GM04504 (cell line): Measurements from ENCODE around the gene PHF21A.

ENCODE experiments used
- DNase-seq: peaks from one replicate; pipeline ENCODE4 v3.0.0-alpha.2; 2012; ENCODE audit warnings: low read depth

Gene PHF21A

DNA sequence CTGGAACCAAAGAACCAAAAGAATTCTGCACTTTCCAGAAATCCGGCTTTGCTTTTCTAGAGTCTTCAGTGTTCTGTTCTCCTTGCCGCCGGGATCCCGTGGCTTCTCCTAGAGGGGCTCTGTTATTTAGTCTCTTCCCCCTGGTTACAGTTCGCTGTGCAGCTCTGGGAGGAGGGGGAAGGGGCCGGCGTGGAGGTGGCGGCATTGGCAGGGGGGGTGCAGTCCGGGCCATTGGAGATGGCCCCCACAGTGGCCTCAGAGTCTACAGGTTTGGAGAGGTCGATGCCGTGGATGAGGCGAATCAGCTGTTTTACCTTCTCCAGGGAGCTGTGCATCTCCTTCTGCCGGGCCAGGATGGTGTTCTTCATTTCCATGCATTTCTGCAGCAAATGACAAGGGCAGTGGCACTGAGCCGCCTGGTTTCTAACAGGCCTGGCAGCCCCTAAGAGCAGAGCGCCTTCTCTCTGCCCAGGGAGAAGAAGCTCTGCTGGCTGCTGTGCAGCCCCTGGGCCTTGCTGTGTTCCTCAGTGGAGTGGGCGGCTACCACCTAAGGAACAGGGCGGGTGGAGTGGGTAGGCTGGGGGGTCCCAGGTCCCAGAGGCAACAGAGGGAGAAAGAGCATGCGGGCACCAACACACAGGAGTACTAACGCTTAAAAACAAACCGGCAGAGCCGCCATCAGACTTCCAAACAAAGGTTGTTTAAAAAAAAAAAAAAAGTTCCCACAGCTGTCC, 187.2 kb downstream of the PHF21A start:
- DNase-seq: no peak

DNA sequence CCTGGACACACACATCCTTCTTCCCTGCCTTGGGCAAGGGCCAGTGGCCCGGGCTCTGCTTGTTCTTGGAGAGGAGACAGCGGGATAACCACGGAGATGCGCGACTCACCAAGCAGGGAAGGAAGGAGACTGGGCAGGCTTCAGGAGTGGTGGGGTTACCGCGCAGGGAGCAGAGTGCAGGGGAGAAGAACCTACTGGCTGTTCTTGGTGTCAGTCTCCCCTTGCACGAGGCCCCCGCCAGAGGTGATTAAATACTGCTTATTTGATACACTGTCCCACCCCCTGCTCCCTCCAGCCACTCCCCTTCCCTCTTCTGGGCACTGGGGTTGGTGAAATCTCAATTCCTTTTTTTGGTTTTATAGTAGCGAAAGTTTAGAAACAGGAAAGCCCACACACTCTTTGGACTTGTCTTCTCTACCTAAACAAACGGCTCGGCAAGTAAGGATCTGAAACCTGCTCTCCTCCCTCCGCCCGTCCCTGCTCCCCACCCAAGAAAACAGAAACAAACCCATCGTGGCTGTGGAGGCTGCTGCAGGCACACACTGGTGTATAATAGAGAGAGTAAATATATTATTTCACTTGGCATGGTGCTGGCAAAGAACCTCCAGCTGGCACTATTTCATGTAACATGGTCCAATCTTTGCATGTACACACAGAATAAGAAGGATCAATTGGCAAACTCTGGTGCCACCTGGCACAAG, 188.0 kb downstream of the PHF21A start:
- DNase-seq: no peak

DNA sequence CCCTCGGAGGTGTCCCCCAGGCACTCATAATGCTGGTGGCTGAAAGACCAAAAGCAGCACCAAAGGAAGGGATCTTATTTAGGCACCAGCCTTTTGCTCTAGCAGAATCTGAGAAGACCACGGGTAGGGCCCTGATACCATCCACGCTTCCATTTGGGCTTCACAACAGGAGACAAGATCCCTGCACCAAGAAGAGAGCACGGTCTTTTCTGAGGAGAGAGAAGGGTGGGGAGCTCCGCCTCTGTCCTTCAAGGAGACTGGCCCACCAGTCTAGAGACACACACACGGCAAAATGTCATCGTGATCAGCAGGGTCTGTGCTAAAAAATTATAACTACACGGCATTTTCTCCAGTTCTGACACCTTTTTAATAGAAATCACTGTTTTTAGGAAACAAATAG, 189.0 kb downstream of the PHF21A start:
- no peak for DNase-seq

DNA sequence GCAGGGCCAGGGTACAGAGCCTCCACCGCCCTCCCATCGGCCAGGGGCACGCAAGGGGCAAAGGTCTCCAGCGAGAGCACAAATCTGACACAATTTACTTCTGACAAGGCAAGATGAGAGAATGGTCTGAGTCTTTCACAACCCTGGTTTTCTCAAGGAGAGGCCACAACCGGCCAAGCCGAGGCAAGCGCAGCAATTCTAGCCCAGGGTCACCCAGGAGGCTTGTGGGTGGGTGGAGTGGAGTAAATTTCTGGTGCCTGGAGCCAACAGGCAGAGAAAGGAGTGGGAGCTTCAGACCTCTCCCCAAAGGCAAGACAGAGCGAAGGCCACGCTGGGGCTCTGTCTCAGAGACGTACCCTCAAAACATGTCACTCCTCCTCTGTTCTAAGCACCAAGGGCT, 189.5 kb downstream of the PHF21A start:
- DNase-seq: no peak

DNA sequence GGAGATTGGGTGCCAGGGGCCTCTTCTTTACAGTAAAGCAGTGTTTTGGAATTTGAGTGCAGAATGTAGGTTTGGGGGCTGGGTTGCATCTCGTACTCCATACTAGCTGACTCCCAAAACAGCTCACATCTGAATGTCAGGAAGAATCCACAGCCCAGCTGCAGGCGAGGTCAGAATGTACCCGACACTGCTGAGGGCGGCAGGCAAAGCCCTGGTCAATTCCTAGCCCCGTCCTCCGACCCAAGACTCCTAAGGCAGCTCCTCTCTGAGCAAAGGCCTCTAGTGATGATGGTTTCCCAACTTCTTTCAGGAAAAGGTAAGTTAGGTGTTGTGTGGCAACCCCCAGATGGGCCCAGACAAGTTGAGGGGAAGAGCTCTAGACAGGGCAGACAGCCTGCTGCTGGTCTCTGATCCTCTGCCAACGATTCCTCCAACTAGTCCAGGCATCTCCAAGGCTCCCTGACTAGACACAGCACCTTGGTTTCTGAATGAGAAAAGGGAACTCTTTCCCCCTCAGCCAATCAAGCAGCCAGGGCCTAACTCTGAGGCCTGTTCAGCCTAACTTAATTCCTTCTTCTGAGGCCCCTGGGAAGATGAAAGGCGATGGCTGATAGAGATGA, 190.2 kb downstream of the PHF21A start:
- no peak for DNase-seq

DNA sequence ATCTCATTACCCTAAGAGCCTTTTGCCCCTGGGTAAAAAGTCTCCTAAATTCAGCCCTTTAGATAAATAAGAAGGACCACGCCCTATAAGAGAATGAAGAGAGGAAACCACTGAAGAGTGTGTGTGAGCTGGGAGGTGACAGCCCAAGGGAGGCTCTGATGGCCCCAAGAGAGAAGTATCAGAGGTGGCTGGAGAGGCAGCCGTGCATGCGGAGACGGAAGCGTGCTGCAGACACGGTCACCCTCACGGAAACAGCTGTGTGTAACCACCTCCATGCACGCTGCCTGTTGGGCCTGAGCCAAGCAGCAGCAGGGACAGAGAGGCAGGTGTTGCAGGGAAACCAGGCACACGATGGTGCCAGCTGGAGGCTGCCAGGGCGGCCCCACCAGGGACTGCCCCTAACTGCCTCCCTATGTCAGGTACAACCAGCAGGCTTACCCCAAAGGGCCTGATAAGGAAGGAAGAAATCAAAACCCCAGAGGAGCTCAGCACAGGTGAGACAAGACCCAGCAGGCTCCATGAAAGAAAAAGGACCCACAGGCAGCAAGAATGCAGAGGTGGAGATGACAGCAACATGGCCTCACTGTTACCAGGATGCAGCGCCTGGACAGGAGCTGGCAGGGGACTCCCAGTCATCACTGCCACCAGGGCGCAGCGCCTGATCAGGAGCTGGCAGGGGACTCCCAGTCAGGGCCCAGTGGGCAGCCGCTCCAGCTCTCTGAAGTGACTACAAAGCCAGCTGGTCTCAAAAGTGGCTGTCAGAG, 191.0 kb downstream of the PHF21A start:
- DNase-seq: no peak

DNA sequence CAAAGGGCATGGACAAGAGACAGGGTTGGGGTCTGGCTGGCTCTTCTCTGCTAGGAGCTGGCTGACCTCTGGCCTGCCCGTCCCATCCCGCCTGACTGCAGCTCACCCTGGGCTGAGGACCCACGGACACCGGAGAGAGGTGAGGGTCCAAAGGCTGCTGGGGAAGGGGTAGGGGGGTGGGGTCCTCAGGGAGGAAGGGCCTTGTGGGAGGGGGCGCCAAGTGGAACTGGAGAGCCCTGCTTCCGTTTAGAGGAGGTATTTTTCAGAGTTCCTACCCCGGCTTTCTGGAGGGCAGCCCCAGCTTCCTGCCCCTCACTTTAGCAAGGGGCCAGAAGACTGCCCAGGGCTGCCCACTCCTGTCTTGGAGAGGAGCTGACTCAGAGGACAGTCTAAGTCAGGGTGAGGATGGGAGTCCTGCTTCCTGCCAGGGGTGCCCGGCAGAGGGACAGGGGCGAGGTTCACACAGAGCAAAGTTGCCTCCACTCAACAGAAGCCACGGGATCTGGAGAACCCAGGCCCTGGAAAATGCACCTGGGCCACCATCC, 191.7 kb downstream of the PHF21A start:
- DNase-seq: no peak

DNA sequence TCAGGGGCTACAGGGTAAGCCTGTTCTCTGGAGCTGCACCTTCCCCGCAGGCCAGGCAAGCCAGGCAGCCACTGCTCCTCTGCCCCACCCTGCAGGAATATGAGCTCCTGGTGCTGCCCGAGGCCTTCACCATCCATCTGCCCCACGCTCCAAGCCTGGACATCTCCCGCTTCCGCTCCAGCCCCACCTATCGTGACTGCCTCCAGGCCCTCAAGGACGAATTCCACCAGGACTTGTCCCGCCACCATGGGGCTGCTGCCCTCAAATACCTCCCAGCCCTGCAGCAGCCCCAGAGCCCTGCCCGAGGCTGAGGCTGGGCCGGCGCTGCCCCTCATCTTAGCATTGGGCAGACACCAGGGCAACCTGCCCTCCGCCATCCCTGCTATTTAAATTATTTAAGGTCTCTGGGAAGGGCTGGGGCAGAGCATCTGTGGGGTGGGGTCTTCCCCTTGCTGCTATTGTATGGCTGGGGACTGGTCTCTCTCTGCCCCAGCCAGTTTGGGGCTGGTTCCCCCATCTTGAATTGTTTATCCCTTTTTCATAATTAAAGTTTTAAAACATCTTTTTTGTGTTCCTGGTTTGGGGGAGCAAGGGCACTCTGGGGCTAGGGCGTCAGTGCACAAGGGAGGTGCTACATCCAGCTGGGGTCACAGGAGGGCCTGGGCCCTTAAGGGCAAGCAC, 192.6 kb downstream of the PHF21A start:
- DNase-seq: no peak

DNA sequence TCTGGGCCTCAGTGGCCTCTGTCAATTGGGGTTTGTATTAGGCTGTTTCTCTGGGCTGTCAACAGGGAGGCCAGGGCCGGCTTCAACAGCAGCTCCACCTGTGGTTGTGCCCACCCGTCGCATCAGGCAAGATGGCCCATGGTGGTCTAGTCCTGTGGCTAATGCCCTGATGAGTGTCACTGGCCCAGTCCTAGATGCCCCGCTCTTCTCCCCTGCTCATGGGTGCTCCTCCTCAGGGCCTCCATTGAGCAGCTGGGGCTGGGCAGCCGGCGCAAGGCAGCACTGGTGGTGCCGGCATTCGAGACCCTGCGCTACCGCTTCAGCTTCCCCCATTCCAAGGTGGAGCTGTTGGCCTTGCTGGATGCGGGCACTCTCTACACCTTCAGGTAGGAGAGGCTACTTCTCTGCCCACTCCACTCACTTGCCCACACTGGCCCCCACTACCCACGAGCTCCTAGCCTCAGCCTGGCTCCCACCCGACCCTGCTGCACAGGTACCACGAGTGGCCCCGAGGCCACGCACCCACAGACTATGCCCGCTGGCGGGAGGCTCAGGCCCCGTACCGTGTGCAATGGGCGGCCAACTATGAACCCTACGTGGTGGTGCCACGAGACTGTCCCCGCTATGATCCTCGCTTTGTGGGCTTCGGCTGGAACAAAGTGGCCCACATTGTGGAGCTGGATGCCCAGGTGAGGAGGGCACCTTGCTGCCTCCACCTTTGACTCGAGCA, 193.4 kb downstream of the PHF21A start:
- DNase-seq: no peak

DNA sequence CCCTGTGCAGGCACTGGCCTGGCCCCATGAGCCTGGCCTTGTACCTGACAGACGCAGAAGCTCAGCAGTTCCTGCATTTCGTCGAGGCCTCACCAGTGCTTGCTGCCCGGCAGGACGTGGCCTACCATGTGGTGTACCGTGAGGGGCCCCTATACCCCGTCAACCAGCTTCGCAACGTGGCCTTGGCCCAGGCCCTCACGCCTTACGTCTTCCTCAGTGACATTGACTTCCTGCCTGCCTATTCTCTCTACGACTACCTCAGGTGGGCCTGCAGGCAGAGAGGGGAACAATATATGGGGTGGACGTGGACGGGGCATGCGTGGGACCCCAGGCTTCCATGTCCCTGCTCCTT, 193.9 kb downstream of the PHF21A start:
- DNase-seq: no peak

DNA sequence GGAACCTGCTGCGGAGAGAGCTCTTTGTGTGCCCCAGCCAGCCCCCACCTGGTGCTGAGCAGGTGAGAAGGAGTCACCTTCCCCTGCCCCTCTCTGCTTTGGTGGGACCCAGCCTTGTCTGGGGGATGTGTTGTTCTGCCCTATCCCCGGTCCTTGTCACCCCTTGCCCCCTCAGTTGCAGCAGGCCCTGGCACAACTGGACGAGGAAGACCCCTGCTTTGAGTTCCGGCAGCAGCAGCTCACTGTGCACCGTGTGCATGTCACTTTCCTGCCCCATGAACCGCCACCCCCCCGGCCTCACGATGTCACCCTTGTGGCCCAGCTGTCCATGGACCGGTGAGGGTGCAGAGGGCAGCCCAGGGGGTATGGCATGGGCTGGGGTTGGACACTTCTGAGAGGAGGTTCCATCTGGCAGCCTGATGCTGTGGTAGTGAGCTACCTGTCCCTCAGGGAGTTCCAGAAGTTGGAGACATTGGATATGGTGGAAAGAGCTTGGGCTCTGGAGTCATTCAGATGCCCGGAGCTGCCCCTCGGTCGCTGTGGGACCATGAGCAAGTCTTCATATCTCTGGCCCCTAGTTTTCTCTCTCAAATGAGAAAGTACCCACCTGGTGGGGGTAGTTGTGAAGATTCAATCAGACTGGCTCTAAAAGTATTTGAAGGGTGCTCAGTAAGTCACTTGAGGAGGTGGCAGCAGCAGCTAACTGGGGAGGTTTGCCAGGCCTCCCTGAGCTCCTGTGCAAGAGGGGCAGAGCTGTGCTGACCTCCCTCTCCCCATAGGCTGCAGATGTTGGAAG, 194.5 kb downstream of the PHF21A start:
- DNase-seq: no peak

DNA sequence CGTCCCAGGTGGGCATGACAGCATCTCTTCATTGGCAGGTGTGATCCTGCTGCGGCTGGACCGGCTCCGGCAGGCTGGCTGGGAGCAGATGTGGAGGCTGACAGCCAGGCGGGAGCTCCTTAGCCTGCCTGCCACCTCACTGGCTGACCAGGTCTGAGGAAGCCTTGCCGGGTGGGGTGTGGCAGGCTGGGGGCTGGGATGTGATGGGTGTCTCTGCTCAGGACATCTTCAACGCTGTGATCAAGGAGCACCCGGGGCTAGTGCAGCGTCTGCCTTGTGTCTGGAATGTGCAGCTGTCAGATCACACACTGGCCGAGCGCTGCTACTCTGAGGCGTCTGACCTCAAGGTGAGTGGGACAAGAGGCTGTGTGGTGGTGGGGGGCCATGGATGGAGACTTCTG, 195.3 kb downstream of the PHF21A start:
- DNase-seq: no peak

DNA sequence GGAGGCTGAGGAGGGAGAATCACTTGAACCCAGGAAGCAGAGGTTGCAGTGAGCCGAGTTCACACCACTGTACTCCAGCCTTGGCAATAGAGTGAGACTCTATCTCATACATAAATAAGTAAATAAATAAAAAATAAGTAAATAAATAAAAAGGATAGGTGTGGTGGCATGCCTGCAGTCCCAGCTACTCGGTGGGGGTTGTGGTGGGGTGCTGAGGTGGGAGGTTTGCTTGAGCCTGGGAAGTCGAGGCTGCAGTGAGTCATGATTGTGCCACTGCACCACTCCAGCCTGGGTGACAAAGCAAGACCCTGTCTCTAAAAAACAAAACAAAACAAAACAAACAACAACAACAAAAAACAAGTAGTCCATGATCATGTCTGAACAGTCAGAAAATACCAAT, 195.7 kb downstream of the PHF21A start:
- DNase-seq: no peak

DNA sequence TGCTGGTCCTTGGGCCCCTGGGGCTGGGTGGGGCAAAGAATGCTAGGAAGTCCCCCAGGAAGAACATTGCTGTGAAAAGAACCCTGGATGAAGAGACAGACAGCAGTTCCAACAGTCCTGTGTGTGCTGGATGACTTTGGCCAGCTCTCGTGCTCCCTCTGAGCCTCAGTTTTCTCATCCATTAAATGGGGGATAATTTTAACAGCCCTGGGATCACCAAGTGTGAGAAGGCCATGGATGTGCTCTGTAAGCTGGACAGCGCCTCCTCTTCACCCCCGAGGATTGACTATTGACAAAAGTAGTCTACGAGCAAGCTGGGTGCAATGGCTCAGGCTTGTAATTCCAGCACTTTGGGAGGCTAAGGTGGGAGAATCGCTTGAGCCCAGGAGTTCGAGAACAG, 196.3 kb downstream of the PHF21A start:
- DNase-seq: no peak

DNA sequence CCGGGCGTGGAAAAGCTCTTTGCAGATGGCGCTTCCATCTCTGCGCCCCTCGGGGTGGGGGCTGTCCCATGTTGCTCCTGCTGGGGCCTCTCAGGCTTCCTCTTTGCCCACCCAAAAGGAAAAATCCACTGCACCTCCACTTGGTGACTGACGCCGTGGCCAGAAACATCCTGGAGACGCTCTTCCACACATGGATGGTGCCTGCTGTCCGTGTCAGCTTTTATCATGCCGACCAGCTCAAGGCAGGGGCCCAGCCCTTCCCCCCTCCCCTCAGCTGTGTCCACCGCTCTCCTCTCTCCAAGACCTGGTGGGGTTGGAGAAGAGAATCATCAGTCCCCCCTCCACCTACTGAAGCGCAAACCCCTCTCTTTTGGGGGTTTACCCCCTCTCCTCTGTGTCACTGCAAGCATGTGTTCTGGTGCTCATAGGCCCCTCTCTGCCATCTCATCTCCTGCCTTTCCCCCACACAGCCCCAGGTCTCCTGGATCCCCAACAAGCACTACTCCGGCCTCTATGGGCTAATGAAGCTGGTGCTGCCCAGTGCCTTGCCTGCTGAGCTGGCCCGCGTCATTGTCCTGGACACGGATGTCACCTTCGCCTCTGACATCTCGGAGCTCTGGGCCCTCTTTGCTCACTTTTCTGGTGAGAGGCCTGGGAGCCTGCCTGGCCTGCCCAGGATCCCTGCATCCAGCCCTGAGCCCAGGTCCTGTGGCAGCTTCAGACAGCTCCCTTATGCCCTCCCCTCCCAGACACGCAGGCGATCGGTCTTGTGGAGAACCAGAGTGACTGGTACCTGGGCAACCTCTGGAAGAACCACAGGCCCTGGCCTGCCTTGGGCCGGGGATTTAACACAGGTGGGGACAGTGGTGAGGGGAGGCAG, 197.0 kb downstream of the PHF21A start:
- no peak for DNase-seq

DNA sequence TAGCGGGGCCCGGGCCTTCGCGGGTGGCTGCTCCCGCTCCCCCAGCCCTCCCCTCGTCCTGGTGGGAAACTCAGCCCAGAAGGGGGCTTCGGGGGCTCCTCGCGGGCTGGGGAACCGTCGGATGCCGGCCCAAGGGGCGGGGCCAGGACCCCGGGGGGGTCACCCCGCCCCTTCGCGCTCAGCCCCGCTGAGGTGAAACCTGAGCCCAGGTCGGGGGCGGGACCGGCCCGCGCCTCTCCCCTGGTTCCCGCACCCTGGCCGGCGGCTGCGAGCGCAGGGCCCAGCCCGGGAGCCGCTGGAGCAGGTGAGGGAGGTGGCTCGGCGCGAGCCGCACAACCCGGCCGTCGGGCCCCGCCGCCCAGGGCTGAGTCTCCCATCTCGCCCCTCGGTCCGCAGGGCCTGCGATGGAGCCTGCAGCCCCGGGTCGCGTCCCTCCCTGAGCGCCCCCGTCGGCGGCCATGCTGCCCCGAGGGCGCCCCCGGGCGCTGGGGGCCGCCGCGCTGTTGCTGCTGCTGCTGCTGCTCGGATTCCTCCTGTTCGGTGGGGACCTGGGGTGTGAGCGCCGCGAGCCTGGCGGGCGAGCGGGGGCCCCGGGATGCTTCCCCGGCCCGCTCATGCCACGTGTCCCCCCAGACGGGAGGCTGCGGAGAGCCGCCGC, 198.7 kb downstream of the PHF21A start, which contains the start of gene LARGE2:
Gene LARGE2 (plus strand): TSS at position 232 of the 658 bp plus-strand sequence. CDS start 227 bp downstream, at position 459.
- DNase-seq: no peak

DNA sequence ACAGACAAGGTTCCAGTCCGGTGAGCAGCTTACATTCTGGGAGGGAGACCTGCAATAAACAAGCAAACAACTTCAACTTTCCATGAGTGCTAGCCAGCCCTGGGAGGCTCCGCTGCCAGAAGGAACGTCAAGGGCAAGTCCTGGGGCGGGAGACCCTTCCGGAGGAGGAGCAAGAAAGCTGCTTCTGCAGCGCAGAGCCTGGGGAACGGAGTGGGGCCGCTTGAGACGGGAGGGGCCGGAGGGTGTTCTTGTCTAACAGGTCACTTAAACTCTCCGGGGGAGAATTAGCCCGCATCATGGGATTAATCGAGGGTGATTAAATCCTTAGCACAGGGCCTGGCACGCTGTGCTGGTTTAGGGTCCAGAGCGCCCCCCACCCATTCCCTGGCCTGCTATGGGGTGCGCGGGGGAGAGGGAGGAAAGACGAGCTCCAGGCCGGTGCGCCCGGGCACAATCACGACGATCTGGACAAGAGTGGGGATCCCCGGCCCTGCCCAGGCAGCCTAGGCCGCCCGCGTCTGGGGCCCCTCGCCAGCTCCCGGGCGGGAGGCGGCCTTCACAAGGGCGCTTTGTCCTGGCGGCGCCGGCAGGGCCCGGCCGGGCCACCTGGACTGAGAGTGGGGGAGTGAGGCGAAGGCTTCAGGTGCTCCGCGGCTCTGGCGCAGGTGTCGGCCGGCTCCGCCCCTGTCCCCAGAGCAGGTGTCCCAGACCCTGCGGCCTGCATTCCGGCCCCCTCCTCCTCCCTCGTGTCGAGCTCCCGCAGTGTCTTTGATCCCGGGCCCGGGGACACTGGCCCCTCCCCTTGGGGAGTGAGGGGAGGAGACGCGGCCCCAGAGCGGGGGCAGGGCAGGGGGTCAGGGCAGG, 199.5 kb downstream of the PHF21A start:
- DNase-seq: no peak
